GM19372 (cell line): ENCODE data around the gene HSD17B14.
"Not testable (repeated sequence)": the region's sequence is repeated elsewhere in the genome, so short reads cannot be mapped to it uniquely, and the experiment has no call there.

Experiments used
- ATAC-seq: cut with Tn5 transposase; IDR thresholded peaks from one replicate; pipeline ENCODE4 v1.9.1; 2021; ENCODE audit warnings: mild to moderate bottlenecking, low read depth, moderate library complexity; ENCODE audit not compliant: unreplicated experiment

HSD17B14 gene

DNA sequence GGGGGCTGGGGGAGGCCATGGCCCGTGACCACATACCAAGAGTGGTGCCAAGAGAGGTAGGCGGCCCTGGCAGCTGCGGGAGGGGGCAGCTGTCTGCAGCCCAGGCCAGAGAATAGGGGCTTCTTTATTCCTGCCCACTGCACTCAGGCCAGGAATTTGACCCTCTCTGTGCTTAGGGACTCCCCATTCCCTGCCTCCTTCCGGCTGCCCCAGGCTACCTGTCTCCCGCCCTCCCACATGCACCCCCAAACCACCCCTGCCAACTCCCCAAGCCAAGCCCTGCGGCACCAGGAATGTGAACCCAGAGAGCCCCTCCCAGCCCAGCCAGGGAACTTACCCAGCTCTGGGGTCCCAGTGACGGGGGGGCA is 31.4 kb upstream of the HSD17B14 start:
- no peak for ATAC-seq

DNA sequence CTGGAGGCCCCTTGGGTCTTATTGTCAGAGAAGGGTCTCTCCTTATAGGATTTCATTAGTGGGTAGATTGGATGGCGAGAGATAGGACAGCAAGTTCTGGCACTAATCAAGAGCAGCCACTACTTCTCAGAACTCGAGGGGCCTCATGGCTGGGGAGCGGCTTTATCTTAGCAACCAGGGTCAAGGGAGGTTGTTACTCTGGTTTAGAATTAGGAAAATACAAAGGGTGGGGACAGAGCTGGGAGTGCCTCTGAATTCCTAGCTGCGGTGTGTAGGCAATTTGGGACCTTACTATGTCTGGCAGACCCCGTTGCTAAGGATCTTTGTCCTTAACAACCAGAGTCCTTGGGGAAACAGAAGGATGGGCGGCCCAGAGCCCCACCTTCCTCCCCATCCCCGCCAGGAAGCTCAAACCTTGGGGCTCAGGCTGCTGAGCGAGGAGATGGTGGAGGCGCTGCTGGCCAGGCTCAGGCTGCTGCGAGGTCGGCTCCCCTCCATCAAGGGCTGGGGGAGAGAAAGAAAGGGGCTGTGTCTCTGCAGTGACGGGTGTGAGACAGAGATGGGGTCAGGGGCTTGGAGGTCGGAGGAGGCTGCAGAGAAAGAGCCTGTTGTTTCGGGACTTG is 30.9 kb upstream of the HSD17B14 start:
- ATAC-seq, result no peak

DNA sequence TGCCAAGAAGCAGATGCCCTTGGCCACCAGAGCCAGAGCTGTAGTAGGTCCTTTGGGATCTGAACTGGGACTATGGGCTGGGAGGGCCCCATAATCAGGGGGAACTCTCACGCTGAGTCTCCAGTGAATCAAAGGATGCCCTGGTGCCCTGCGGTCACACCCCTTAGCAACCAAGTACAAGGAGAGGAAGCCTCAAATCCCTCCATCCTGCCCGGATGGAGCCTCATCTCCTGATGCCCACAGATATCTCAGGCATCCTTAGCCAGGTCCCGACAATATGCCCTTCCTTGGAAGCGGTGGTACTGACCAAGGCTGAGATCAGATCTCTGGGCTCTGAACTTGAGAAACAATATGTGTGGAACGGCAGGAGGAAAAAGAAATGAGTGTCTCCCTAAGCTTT is 30.4 kb upstream of the HSD17B14 start:
- ATAC-seq, result no peak

DNA sequence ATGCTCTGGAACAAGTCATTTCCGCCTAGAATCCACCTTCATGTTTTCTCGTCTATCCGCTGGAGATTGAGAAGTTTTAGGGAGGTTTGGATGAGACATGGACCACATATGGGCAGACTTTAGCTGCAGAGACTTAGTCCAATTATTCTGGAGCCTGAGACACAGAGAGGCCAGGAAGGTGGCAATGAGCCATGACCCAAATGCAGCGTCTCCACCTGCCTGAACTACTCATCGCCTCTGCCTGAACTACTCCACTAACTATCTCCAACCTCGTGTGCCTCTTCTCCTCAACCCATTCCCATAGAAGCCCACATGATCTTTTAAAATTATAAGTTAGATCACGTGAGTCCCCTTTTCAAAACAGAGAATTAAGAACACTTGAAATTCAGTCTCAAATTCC is 26.5 kb upstream of the HSD17B14 start:
- no peak for ATAC-seq

DNA sequence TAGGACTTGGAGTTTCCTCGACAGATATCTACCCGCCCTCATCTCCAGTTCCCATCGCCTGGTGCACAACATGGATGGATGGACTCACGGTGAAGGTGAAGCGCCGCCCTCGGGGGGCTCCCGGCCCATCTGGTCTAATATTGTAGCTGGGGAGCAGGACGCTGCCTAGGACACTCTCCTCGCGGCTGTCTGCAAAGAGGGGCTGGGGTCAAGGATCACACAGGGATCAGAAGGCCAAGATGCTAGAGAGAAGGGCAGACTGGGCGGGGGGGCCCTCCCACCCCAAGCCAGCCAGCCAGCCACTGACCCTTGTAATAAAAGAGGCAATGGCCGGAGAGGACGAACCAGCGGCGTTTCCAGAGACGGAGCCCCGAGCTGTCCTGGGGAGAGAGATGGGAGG is 25.0 kb upstream of the HSD17B14 start:
- ATAC-seq, result no peak

DNA sequence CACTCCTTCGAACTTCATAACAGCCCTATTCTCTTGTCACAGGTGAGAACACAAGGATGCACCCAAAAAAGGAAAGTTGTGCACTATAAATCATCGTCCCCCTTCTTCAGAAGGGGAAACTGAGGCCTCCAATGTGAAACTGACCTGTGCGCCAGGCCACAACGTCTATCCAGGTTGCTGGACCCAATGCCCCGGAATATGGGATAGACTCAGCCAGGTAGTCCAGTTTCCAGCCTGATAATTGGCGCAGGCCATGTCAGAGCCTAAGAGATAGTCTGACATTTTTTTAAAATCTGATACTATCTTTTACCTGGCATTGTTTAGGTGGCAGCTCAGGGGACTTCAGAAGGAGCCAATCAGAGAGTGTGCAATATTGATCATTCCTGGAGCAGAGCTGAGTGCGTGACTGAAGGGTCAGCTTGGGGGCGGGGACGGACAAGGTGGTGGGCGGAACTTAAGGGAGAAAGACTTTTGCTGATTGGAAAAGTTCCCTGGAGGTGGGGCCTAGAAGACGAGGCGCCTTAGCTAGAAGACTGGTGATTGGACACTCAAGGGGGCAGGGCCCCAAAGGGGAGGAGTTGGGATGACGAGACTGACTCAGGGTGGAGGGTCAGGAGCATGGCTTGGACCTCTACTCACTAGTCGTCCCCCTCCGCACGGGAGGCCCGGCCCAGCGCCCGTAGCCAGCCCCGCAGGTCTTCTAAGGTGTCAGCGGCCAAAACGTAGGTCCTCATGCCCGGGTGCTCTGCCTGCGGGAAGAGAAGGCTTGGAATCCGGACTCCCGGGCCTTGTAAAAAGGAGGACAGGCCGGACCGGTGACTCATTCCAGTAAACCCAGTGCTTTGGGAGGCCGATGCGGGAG is 23.7 kb upstream of the HSD17B14 start:
- peak; percentile 79 for ATAC-seq

DNA sequence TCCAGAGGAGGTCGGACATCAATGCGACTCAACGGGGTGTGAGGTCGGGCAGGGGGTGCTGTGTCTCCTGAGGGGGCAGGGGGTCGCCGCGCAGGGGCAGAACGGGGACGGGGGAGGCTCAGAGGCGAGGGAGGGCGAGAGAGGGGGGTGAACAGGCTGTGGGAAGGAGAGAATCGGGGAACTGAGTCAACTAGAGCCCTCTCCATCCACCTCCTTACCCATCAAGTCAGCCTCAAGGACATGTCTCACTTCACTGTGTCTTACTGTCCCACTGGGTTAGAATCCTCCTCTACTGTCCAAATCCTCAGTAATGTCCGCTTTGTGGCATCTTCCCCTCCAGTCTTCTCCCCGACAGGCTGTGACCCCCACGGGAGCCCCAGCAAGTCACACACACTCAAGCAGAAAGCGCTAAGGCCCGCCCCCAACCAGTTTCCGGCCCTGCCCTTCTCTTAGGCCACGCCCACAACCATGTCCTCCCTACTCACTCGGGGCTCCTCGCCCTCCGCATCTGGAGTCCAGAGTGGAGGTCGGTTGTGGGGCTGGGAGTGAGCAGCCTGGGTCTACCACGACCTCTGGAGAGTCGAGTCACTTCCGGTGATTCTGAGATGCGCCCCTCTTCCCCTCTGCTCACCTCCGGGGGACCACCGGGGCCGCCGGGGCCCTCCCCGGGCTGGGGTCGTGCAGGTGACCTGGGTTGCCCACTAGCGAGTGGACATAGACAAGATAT is 22.9 kb upstream of the HSD17B14 start:
- peak; percentile 67 for ATAC-seq

DNA sequence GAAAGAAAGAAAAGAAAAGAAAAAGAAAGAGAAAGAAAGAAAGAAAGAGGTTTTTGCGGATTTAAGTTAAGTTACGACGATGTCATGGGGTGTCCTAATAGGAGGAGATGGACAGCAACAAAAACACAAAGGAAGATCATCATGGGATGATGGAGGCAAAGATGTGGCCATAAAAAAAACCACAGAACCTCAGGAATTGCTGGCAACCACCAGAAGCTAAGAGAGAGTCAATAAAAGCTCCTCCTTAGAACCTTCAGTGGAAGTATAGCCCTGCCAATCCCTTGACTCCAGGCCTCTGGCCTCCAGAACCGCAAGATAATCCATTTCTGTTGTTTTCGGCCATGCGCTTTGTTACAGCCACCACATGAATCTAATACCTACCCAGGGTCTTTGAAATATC is 20.6 kb upstream of the HSD17B14 start:
- no peak for ATAC-seq

DNA sequence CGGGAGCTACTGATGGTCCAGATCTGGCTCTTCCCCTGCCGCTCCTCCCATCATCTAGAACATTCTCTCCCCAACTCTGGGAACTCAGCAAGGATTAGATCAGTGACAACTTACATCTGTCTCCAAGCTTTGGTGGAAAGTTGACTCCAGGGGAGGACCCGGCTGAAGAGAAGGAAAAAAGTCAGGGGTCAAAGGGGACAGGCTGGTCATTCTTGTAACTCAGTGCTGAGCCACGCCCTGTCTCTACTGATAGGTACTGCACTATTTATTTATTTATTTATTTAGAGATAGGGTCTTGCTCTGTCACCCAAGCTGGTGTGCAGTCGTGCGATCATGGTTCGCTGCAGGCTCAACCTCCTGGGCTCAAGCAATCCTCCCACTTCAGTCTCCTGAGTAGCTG is 17.8 kb upstream of the HSD17B14 start:
- ATAC-seq, result no peak

DNA sequence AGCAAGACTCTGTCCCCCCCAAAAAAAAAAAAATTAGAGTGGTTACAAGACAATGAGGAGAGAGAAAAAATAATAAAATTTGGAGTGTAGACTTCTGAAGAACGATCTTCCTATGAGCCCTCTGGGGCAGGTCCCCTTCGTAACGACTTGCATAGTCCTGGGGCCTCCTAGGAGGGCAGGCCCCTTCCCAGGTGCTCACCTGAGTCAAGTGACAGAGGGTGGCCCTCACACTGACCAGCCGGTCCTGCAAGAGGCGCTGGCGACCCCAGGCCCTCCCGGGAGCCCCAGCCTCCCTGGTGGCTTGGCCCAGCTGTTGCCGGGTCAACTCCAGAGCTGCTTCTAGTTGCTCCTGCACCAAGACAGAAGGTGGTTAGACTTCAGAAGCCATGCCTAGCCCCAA is 17.2 kb upstream of the HSD17B14 start:
- ATAC-seq, result no peak

DNA sequence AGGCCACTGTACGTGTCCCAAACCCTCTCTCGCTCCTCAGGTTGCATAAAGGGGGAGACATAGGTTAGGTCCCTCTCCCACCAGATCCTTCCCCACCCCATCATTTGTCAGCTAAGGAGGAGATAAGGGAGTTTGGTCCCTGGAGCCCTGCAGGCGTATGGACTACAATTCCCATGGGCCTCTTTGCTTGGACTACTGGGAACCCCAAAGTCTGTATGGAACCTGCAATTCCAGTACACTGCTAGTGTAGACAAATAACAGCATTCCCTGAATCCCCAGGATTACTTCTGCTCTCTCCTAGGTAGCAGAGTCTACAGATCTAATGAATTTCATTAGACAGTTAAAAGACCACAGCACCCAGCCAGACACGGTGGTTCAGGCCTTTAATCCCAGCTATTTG is 16.0 kb upstream of the HSD17B14 start:
- ATAC-seq, result no peak

DNA sequence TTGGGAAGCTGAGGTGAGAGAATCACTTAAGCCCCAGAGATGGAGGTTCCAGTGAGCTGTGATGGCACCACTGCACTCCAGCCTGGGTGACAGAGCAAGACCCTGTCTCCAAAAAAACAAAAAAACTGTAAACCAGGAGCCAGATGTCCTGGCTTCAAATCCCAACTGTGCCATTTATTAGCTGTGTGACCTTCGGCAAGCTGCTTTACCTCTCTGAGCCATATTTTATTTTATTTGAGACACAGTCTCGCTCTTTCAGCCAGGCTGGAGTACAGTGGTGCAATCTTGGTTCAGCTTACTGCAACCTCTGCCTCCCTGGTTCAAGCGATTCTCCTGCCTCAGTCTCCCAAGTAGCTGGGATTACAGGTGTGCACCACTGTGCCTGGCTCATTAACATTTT is 10.4 kb upstream of the HSD17B14 start:
- ATAC-seq, result not testable (repeated sequence)

DNA sequence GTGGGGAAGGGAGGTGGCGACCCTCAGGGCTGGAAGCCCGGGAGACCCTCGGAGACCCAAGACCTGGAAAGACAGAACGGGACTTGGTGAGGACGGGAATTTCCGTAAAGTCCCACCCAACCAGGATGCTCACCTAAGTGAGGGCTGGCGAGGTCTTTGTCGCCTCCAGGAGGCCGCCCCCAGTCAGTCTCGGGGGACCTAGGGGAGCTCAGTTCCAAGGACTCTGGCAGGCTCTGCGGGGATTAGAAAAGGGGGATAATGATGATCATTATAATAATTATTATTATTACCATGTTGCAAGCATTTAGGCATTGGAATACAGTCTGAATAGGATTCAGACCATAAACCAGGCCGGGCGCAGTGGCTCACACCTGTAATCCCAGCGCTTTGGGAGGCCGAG is 9.1 kb upstream of the HSD17B14 start:
- ATAC-seq, result no peak

DNA sequence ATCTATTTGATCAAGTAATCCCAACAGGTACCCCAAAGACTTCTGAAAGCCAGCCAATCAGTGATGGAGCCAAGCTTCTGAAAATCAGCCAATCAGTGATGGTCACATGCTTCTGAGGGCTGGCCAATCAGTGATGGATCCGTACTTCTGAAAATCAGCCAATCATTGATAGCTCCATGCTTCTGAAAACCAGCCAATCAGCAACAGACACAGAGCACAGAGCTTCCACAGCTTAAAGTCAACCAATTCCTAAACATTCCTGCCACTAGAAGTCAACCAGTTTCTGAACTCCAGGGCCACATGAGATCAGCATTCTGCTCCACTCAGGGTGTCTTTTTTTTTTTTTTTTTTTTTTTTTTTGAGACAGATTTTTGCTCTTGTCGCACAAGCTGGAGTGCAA is 8.2 kb upstream of the HSD17B14 start:
- no peak for ATAC-seq

DNA sequence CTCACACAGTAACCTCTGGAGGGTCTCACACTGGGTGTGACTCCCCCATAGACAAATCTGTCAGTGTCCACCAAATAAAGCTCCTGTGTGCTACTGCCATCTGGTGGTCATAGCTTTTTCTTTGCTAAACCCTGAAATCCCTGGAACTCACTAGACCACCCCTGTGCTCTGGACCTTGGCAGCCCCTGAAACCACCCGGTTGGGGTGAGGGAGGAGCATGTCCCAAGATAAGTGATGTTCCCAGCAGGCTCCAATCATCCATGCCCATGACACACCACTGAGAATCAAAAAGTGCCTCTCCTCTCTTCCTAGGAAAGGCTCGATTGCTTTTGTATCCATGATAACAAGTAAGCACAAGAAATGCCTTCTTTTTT is 6.5 kb upstream of the HSD17B14 start:
- no peak for ATAC-seq

DNA sequence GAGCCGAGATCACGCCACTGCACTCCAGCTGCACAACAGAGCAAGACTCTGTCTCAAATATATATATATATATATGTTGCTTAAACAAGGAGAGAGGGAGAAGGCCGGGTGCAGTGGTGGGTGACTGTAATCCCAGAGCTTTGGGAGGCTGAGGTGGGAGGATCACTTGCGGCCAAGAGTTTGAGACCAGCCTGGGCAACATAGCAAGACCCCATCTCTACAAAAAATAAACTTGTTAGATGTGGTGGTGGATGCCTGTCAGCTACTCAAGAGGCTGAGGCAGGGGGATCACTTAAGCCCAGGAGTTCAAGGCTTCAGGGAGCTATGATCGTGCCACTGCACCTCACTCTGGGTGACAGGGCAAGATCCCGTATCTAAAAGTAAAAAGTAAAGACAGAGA is 5.3 kb upstream of the HSD17B14 start:
- ATAC-seq, result no peak

DNA sequence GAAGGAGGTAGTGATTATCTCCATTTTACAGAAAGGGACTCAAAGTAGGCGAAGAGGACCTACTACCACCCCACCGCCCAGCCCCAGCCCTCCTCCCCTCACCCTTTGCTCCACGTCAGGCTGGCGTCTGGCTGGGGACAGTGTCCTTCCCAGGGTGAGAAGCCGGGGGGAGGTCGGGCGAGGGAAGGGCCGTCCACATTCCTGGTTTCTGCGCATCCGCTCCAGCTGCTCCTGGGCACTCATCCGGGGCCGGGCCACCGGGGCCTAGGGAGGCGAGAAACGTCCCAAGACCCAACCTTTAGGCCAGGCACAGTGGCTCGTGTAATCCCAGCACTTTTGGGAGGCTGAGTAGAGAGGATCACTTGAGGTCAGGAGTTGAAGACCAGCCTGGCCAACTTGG is 4.8 kb upstream of the HSD17B14 start:
- no peak for ATAC-seq

DNA sequence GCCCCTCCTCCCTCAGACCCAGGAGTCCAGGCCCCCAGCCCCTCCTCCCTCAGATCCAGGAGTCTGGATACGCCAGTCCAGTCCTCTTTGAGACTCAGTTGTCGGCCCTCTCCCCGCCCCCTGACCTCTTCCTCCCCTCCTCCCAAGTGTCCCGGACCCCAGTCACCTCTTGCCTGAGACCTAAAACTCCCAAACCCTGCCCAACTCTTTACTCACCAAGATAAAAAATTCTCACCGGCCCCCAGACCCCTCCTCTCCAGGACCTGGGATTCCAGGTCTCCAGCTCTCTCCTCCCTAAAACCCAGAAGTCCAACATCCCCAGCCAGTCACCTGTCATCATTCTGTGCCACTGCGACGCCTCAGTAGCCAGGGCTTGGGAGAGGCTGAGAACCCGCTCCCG is 1.4 kb upstream of the HSD17B14 start:
- ATAC-seq, result no peak

DNA sequence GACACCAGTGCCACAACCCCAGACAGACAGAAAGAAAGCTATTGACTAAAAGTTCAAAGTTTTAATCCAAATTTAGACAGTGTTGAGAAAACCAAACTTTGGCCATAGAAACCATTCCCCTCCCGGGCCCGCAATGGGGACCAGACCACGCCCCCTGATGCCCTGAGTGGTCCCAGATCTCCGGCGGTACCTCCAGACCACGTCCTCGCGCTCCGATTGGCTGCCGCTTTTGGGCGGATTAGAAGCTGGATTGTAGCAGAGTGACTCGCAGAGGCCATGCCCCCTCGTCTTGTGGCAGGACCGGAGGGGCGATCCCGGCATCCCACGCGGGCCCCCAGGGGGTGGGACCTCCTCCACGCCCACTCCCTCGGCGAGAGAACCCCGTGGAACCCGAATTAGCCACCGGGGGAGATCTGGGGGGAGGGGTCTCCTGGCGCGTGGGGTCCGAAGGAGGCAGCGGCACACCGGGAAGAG is 797 bp upstream of the HSD17B14 start:
- no peak for ATAC-seq

DNA sequence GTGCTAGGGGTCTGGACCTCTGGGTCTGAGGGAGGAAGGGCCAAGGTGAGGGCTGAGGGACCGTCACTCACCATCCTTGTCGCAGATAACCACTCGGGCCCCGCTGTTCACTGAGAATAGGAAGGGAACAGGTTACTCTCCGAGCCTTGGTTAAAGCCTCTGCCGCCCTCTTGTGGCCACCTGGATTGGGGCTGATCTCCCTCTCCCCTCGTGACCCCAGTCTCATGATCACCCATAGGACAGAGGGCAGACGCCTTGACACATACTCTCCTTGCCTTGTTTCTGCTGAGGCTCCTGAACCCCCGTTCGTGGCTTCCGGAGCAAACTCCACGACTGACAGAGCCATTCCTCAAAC is 580 bp downstream of the HSD17B14 start:
- no peak for ATAC-seq

DNA sequence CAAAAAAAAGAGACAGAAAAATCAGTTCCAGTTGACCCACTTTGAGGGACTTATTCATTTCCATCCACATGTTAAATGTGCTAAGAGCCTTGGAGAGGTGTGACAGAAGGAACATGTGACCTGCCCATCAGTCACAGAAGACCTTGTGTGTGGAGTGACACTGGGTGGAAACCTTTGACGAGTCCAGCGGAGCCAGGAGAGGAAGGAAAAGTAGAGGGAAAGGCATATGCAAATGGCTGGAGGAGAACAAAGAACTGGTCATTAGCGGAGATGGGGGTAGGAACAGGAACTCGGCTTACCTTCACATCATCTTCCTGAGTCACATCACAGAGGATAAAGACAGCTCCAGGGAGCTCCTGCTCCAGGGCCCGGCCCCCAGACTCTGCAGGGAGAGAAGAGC is 2.3 kb downstream of the HSD17B14 start:
- no peak for ATAC-seq

DNA sequence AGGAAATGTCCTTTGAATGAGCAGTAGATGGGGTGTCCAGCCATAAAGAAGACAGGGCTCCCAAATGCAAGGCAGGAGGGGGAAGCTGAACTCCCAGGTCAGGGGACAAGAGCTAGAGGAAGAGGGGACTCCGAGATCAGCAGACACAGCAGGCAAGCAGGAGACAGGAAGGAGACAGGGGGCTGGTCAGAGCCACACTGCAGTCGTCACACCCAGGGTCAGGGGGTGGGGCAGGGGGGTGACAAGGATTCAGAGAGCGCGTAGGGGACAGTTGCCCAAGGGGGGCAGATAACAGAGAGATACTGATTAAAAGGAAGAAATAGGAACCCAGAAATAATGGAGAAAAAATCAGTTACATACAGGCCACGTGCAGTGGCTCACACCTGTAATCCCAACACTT is 3.2 kb downstream of the HSD17B14 start:
- ATAC-seq, result no peak
